GM19328 (cell line): ENCODE measurements around the gene PIP5KL1.

Experiments used
- ATAC-seq: cut with Tn5 transposase; IDR thresholded peaks from one replicate; pipeline ENCODE4 v1.9.1; 2021; ENCODE audit warnings: mild to moderate bottlenecking, moderate library complexity; ENCODE audit not compliant: unreplicated experiment

The PIP5KL1 gene

DNA sequence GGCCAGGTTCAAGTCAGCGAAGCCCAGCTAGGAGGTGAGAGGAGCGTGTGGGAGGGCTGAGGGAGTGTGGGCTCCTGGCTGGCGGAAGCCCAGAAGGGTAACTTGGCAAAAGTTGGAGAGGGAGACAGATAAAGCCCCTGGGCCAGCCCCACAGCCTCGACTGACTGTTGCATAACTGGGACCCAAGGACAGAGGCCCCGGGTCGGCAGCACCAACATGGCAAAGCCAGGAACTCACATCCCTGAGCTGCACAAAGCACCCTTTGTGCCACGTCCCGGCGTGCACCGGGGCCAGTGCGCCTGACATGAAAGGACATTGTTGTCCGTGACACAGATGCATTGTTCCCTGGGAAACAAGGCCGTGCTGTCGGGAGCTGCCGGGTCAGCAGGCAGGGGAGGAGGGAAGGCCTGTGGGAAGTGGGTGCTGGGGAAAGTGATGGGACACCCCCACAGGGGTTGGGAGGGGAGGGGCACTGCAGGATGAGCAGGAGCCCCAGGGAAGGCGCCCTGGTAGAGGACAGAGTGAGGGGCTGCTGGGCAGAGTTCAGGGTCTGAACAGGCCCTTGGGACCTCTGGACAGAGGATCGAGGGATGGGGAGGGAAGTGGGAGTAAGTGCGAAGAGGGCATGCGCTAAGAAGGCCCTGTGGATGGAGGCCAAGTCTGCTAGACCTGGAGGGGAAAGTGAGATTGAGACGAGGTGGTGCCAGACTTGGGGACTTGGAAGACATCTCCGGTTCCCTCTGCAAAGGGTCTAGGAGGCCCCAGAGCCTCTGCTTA, 20.1 kb upstream of the PIP5KL1 start:
- no peak for ATAC-seq

DNA sequence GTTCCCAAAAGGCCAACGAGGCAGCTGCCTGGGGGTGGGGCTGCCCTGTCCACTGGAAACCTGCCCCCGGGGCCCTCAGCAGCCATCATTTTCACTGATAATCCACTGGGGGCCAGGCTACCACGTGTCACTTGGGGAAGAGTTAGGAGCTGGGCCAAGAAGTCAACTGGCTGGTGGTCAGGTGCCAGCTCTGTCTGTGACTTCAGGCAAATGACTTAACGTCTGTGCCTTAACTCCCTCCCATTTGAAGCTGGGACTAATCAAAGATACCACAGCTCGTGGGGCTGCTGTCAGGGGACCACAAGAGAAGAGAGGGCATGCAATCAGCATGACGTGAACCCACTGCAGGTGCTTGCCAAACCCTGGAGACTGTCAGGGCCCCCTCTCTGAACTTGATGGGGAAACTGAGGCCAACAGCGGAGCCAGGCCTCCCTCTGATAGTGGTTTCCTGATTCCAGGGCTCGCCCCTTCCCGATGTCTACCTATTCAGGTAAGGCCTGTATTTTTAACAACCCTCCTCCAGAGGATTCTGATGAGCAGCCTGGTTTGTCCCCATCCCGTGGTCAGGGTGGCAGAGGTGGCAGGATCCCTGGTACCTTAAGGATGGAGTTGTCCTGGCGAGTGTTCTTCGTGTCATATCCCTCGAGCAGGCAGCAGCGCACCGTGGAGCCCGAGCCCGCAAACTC, 19.4 kb upstream of the PIP5KL1 start:
- no peak for ATAC-seq

DNA sequence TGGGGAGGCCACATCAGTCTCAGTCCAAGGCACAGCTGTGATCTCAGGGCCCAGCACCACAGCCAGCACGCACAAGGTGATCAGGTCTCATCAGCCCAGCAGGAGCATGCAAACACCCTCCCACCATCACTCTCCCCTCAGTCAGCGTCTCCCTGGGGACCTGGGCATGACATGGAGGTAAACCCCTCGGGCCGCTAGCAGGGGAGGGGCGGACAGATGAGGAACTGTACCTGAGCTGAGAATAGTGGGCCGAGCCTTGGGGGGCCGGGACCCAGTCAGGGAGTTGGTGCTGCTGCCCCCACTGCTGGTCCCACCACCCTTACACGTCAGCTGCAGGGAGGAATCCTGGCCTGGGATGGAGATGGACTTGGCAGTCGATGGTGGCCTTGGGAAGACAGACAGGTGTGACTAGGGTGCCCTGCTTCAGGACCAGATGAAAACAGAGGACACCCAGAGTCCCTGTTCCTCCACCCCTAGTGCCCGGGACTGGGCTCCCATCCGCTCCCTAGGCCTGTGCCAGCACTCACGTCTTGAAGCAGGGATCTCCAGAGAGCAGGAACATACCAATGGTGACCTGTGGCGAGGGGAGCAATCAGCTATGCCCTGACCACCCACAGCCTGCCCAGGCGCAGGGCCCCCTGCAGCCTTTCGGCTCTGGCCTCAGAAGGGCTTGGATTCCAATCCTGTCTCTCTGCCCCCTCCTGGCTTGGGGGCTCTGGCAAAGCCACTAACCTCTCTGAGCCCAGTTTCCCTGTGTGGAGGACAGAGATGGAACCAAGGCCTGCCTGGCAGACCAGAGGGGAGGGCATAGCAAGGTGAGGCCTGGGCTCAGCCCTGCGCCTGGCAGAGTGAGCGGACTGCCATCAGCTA, 17.5 kb upstream of the PIP5KL1 start:
- ATAC-seq = no peak

DNA sequence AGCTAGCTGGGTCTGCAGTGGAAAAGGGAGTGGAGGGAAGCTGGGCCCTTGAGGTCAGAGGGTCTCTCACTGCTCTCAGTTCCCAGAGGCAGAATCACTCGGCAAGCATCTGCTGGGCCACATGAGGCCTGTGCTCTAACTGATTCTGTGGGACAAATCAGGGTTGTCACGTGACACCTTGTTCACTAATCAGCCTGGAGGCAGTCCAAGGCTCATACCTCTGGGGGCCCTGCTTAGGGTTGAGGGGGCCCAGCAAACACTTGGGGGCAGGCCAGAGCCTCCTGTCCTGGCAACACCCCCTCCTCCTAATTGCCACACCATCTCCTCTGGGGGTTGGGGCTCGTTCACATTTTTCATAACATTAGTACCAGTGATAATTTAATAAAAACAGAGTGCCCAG, 16.2 kb upstream of the PIP5KL1 start:
- no peak for ATAC-seq

DNA sequence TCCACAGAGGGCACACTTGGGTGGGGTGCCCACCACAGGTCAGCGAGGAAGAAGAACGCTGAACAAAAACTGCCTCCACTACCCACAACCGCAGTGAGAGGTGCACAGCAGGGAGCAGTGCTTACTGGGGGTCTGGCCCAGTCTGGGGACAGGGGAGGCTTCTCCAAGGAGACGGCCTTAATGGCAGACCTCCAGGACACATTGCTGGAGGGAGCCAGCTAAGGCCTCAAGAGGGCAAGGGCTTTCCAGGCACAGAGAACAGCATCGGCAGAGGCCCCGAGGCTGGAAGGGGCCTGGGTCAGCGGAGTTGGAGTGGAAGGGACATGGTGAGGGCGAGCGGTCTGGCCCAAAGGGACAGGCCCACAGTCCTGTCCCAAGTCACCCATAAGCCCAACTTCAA, 15.4 kb upstream of the PIP5KL1 start:
- no peak for ATAC-seq

DNA sequence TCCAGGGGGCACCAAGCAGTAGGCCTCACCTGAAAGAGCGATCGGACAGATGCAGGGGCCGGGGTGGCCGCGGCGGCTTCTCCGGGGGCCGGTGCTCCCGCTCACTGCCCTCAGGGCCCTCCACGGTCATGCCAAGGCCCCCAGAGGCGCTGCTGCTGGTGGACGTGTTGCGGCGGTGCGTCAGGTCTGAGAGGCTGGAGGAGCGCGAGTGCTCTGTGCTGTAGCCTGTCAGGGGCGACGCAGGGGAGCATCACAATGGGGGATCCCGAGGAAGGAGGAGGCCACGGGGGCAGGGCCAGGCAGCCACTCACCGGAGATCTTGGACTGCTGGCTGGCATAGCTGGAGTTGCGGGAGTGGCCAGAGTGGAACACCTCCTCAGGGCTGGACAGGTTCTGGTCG, 14.8 kb upstream of the PIP5KL1 start:
- ATAC-seq = no peak

DNA sequence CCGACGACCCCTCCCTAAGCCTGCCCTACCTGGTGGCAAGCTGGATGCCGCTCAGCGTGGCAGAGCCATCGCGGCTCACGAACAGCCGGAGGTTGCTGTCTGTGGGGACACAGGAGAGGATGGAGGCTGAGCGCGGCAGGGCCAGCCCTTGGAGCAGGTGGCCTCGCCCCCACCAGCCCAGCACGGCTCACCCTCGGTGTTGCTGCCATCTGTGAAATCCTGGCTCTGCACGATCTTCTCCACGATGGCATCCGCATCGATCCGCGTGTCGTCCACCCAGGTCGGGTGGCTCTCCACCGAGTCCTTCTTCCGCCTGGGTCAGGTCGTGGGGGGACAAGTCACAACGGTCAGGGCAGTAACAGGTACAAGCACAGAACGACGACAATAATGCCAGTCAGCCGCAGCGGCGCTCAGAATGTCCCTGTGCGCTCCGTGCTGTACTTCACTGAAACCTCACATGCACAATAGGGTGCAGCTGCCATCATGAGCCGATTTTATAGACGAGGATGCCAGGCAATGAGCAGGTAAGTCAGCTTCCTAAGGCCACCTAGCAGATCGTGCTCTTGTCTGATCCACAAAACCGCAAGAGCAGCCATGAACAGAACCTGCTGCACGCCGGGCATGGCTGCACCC, 14.1 kb upstream of the PIP5KL1 start:
- ATAC-seq = no peak

DNA sequence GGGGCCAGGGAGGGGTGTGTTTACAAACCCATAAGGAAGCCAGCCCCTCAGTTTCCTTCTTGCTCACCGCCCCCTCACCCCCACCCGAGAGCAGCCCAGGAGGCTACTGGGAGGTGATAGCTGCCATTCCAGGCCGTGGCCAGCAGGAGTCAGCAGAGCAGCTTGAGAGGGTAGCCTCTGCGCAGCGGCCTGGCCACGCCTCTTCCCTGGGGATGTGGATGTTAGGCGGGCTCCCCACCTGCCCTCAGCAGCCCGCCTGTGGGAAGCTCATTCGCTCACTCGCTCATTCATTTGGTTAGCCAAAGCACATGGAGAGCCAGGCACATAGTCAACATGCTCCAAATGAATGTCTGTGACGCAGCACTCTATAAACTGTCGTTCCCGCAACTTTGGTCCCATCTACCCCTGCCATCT, 13.2 kb upstream of the PIP5KL1 start:
- ATAC-seq = no peak

DNA sequence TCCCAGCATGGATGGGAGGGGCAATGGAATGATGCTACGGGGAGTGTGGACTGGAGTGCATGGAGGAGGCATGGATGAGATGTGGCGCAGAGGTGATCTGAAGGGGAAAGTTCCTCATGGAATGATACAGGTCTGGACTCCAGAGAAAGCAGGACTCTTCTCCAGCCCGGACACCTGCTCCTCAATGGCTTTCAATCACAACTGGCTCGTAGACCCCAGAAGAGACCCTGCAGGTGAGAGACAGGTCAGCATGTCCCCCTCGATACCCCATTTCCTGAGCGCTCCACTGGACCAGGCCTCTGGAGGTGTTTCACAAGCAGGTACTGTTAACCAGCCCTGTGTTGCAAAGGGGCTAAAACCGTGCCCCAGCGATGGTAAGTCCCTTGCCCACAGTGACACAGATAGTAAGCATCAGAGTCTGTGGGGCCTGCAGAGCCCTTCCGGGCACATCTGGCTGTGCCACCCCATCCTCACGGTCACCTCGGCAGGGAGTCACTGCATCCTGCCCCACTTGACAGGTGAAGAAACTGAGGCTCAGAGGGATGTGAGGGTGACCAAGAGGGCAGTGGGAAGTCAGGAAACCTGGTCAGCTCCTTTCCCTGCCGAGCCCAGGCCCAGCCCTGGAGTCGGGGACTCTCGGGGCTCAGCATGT, 12.6 kb upstream of the PIP5KL1 start:
- no peak for ATAC-seq

DNA sequence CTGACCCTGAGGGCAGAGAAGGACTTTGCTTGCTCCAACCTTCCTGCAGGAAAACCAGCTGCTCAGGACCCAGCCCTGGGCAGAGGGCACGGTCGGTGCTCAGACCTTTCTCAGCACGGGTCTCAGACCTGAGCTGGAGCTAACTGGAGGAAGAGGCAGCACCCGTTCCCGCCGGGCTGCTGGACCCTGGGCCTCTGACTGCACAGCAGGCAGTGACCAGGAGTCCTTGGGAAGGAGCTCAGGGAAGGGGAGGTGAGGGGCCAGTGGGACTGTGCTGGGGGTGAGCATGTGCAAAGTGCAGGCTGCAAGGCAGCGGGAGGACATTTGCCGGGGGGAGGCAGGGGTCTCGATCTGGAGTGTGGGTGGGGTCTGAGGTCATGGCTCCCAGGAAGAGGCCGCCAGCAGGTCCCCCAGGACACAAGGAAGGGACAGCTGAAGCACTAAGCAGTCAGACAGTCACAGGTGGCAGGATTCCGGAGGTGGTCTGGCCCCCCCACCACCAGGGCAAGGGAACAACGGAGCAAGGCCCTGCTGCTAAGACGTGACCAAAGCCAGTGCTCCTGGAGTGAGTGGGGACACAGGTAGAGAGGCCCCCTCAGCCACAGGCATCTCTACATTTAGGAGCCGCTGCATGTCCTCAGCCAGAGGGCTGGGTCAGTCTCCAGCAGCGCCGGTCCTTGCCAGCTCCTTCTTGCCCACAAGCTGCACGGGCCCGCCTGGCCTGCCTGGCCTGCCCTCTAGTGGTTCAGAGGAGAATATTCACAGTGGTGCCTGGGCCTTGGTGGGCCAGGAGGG, 11.8 kb upstream of the PIP5KL1 start:
- ATAC-seq = no peak

DNA sequence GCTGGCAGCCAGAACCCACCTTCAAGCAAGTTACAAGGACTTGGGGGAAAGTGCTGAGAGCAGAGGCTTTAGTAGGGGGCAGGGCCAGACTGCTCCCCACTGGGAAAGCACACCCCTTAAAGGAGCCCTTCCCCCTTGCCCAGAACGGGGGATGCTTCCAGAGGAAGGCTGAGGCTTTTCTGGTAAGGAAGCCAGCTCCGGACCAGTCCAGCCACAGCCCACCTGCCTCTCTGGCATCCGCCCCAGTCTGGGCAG, 11.3 kb upstream of the PIP5KL1 start:
- no peak for ATAC-seq

DNA sequence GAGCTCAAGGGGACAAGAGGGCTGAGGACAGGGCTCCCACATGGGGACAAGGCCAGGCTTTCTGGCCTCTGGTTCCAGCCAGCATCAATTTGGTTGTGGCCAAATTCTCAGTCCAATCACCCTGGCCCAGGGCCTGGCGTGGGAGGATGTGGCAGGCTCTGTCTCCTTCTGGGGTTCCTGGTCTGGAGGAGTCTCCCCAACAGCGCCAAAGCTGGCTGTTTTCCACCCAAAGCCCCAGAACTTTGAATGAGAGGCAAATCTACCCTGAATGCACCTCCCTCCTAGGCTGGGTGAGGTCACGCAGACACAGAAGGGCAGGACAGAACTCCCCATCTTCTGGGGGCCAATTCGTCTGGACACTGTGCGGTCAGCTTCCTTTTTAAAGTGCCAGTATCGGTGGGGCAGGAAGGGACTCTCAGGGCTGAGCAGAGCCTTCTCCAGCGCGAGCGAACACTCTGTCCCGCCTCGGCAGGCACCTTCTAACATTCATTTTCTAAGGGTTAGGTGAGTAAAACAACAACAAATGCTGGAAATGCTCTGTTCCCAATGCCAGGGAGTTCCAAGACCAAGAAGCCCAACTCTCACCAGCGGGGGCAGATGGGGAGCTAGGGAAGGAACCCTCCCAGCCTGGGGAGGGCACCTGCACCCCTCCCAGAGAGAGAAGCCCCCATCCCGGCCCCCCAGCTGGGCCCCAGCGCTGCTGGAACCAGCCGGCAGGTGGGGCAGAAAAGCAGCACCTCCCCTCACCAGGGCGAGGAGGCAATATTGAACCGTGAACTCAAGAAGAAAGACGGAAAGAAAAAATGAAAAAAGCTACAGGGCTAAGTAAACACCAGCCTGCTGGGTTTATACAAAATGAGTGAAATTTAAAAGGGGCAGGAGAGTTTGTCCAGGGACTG, 10.7 kb upstream of the PIP5KL1 start:
- no peak for ATAC-seq

DNA sequence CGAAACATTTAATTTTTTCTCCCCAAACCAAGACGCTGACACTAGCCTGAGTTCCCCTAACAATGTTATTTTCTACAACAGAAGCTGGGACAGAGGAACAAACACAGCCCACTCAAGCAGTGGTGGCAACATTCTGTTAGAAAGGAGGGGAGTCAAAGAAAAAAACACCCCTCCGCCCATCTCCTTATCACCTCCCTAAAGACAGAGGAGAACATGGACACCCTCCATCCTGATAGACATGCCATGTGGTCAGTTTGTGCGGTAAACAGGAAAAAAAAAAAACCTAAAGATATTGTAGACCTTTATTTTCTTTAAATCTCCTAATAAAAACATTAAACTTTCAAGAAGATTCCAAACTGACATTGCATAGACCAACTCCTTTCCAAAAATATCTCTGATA, 10.0 kb upstream of the PIP5KL1 start:
- ATAC-seq = no peak

DNA sequence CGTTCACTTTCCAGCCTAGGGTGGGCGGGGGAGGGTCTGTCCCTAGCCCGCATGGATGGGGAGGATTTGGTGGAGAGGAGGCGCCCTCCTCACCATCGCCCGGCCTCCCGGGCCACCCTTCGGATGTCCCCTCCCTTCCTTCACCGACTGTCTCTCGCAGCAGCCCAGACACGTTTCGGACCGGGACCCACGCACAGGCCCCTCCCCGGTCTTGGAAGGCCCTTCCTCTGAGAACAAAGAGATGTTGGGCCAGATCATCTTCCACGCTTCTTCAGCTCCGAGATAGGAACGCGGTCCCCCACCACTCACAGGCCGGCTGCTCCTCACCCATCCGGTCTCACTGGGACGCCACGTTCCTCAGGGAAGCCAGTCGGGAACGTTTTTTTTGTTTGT, 7.7 kb upstream of the PIP5KL1 start:
- ATAC-seq = no peak

DNA sequence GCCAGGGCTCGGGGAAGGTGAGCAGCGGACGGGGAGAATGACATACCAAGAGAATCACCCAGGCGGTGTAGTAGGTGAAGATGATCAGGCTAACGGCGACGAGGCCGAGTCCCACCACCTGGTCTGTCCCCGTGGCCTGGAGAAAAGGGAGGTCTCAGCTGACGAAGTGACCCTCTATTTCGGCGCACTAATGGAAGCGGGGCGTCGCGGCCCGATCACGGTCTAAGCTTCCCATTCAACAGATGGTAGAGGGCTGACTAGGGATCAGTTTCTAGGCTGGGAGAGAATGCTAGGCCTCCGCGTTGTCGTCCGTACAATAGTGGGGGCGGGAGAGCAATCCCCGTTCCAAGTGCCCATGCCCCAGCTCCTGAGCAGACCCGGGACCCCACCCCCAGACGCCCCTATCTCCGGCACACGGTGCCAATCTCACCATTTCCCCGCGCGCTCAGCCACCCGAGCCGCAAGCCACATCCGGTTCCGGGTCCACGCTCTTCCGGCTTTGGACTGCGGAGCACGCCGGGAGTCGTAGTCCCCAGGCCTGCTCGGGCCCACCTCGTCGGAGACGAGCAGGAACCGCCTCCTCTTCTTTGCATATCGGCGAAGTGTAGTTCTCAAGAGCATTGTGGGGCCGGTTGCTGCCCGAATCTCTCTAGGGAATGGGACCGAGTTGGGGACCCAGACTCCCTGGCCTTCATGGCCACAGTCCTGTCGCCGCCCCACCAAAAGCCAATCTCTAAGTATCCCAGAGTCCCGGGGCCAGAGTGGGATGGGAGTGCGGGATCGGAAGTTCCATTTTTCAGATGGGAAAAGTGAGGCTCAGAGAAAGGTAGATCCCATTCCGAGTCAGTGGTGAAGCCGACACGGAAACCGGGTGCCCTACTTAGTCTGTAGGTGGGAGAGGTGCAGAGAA, 7.1 kb upstream of the PIP5KL1 start, which contains the start of gene DPM2:
Gene DPM2, minus strand, starts transcription at position 467 of the 910 bp plus-strand sequence. Its CDS starts 34 bp downstream, at position 433.
- peak; percentile 93 for ATAC-seq

DNA sequence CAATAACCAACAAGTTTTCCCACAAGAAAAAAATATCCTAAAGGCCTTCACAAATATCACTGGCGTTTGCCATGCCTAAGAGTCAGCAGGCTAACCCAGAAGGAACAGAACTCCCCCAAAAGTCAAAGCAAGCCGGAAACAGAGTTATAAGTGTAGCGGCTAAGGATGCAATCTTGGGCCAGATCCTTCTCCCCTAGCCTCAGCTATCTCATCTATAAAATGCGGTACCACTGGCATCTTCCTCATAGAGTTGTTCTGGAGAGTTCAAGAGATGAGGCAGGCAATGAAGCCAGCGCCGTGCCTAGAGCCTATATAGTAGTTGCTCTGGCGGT, 6.4 kb upstream of the PIP5KL1 start:
- ATAC-seq = no peak

DNA sequence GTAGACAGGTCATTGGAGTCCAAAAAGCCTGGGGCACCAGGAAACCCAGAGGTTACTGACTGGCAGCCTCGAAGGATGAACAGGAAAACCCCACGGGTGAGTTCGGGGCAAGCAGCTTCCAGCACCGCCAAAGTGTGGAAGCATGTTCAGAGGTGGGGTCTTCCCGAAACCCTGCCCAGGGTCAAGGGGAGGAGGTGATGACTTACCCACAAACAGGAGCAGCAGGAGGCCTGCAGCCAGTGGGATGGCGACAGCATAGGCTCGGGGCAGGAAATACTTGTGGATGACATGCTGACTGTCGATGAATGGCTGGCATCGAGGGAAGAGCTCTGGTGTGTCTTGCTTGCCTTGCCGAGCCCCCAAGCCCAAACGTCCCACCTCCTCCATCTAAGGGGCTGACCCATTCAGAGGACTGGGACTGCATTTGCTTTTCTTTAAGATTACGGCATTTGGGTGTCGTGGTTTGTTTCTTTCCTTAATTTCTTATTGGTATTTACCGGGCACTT, 5.8 kb upstream of the PIP5KL1 start:
- no peak for ATAC-seq

DNA sequence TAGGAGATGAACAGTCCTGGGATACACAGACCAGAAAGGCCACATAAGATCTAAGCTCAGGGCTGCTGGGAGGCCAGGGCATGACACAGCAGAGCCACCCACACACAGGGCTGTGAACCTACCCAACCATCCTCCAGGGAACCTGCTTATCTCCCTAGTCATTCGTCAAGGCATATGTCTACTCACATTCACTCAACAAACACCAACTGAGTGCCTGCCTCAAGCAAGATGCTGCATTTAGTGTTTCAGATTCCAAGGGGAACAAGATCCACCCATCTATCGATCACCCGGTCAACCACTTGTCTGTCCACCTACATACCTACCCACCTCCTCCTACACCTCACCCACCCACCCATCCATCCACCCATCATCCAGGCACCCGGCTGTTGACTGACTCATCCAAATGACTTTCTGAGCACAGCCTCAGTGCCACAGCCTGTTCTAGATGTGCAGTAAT, 5.2 kb upstream of the PIP5KL1 start:
- no peak for ATAC-seq
